Suprapubic skin (tissue), 4 donors: ENCODE results near the gene TMEM135. TPM values are rescaled to one million over a fixed set of nuclear protein-coding genes. Genes with fewer than 3 reads are reported as not detected.

Experiments
- DNase-seq, 2 donors: peaks; one replicate each; pipeline ENCODE4 v3.0.0-alpha.2; 2019; ENCODE audit warnings: low spot score in 2 of 2
- H3K27ac ChIP-seq: fragments of 200-600 bp; sonication (generic); one replicate; pipeline ENCODE4 v1.5.1; 2019
- H3K27me3 ChIP-seq: fragments of 200-600 bp; sonication (generic); one replicate; pipeline ENCODE4 v1.5.1; 2019
- H3K36me3 ChIP-seq: fragments of 200-600 bp; sonication (generic); one replicate; pipeline ENCODE4 v1.5.1; 2019
- H3K4me1 ChIP-seq: fragments of 200-600 bp; sonication (generic); one replicate; pipeline ENCODE4 v1.5.1; 2019
- H3K4me3 ChIP-seq: fragments of 200-600 bp; sonication (generic); one replicate; pipeline ENCODE4 v1.5.1; 2019; ENCODE audit warnings: mild to moderate bottlenecking
- H3K9me3 ChIP-seq: fragments of 200-600 bp; sonication (generic); one replicate; pipeline ENCODE4 v1.5.1; 2019
- CTCF ChIP-seq, 2 donors: fragments of 200-600 bp in 1 of 2; fragments of 450-650 bp in 1 of 2; sonication (generic) in 1 of 2; IDR thresholded peaks; one replicate each; pipeline ENCODE4 v1.5.1; 2016 to 2019; ENCODE audit warnings: antibody characterized with exemption in 2 of 2, mild to moderate bottlenecking in 1 of 2, moderate library complexity in 1 of 2
- EP300 ChIP-seq: sonication (generic); formaldehyde crosslinking; IDR thresholded peaks from one replicate; pipeline ENCODE4 v1.6.1; 2017; ENCODE audit warnings: antibody characterized with exemption
- POLR2A ChIP-seq, 2 donors: fragments of 450-650 bp; IDR thresholded peaks; one replicate each; pipeline ENCODE4 v1.6.1; 2017; ENCODE audit warnings: antibody characterized with exemption in 2 of 2, mild to moderate bottlenecking in 2 of 2, moderate library complexity in 2 of 2
- POLR2AphosphoS5 ChIP-seq, 3 donors: sonication (generic); formaldehyde crosslinking; IDR thresholded peaks; one replicate each; pipeline ENCODE4 v1.6.1; 2017; ENCODE audit warnings: antibody characterized with exemption in 3 of 3
- WGBS: methylation state at CpG from one replicate; pipeline ENCODE4 v1.1.5; 2018; 5-methylcytosine and 5-hydroxymethylcytosine counted together
- total RNA-seq, 4 donors: library from RNA; depleted of rRNA; stranded (reverse); fragments of >200 nt; gene quantifications; one replicate each; pipeline ENCODE4 v1.1.0, GENCODE V29; 2016

Gene TMEM135
- total RNA-seq, 4 donors from 2014 or later, result 5.8 to 22.3 (median 11.0) TPM

GRCh38 chr11:87063982-87064381 lies 26.2 kb downstream of the TMEM135 start:
- no peaks in the 10 kb centered on the region for H3K36me3 ChIP-seq
- WGBS, result 67% methylated on average over 2 of the region's 2 CpGs
- no peaks in the 10 kb centered on the region for H3K9me3 ChIP-seq
- no peak overlapping the region for H3K27ac ChIP-seq
- H3K4me3 ChIP-seq, result no peak overlapping the region
- no peak for DNase-seq
- H3K4me1 ChIP-seq, result no peaks in the 10 kb centered on the region
- TF ChIP-seq POLR2A (IDR thresholded peaks at IDR 0.05), result no peak
- no peak for TF ChIP-seq POLR2AphosphoS5 (IDR thresholded peaks at IDR 0.05)
- TF ChIP-seq CTCF (IDR thresholded peaks at IDR 0.05), result no peak
- no peak for TF ChIP-seq EP300
- H3K27me3 ChIP-seq, result no peaks in the 10 kb centered on the region

GRCh38 chr11:87072787-87073186 lies 35.1 kb downstream of the TMEM135 start:
- H3K4me3 ChIP-seq, result no peak overlapping the region
- peaks cover 33% of the 10 kb centered on the region for H3K36me3 ChIP-seq
- WGBS, result 64% methylated on average over 3 of the region's 3 CpGs
- H3K27me3 ChIP-seq, result no peaks in the 10 kb centered on the region
- TF ChIP-seq POLR2AphosphoS5 (IDR thresholded peaks at IDR 0.05) (no peak), CTCF (IDR thresholded peaks at IDR 0.05) (no peak), EP300 (no peak), POLR2A (IDR thresholded peaks at IDR 0.05) (no peak)
- no peak for DNase-seq
- H3K9me3 ChIP-seq, result no peaks in the 10 kb centered on the region
- no peaks in the 10 kb centered on the region for H3K4me1 ChIP-seq
- H3K27ac ChIP-seq, result no peak overlapping the region

GRCh38 chr11:87076260-87076783 lies 38.6 kb downstream of the TMEM135 start:
- no peaks in the 10 kb centered on the region for H3K9me3 ChIP-seq
- peaks cover 33% of the 10 kb centered on the region for H3K36me3 ChIP-seq
- H3K4me1 ChIP-seq, result no peaks in the 10 kb centered on the region
- H3K27me3 ChIP-seq, result no peaks in the 10 kb centered on the region
- DNase-seq, result no peak
- TF ChIP-seq POLR2A (IDR thresholded peaks at IDR 0.05) (no peak), EP300 (no peak), POLR2AphosphoS5 (IDR thresholded peaks at IDR 0.05) (no peak)
- H3K27ac ChIP-seq, result no peak overlapping the region
- WGBS, result 64% methylated on average over 3 of the region's 3 CpGs
- no peak overlapping the region for H3K4me3 ChIP-seq

- H3K9me3 ChIP-seq, result no peaks in the 10 kb centered on the region
- H3K27me3 ChIP-seq, result no peaks in the 10 kb centered on the region
- no peak overlapping the region for H3K4me3 ChIP-seq
- no peak for TF ChIP-seq POLR2AphosphoS5 (IDR thresholded peaks at IDR 0.05)
- no peak for TF ChIP-seq POLR2A (IDR thresholded peaks at IDR 0.05)
- no peak for TF ChIP-seq CTCF (IDR thresholded peaks at IDR 0.05)
- TF ChIP-seq EP300, result no peak
- H3K27ac ChIP-seq, result no peak overlapping the region
- peaks cover 31% of the 10 kb centered on the region for H3K36me3 ChIP-seq
- 92% methylated on average over 3 of the region's 3 CpGs for WGBS
- no peak for DNase-seq
- no peaks in the 10 kb centered on the region for H3K4me1 ChIP-seq
Observed at GRCh38 chr11:87076874-87077429, 39.2 kb downstream of the TMEM135 start.

GRCh38 chr11:87081358-87081757 lies 43.6 kb downstream of the TMEM135 start:
- no peak overlapping the region for H3K4me3 ChIP-seq
- H3K27me3 ChIP-seq, result no peaks in the 10 kb centered on the region
- no peak overlapping the region for H3K27ac ChIP-seq
- no peak for TF ChIP-seq POLR2A (IDR thresholded peaks at IDR 0.05)
- no peak for TF ChIP-seq CTCF (IDR thresholded peaks at IDR 0.05)
- TF ChIP-seq EP300, result no peak
- TF ChIP-seq POLR2AphosphoS5 (IDR thresholded peaks at IDR 0.05), result no peak
- peaks cover 8% of the 10 kb centered on the region for H3K36me3 ChIP-seq
- WGBS, result 78% methylated on average over 3 of the region's 3 CpGs
- no peaks in the 10 kb centered on the region for H3K9me3 ChIP-seq
- no peak for DNase-seq
- no peaks in the 10 kb centered on the region for H3K4me1 ChIP-seq
